HepG2 (cell line): Measurements from ENCODE around the gene CMTM2. TPM values are rescaled to one million over a fixed set of nuclear protein-coding genes. Genes with fewer than 3 reads are reported as not detected.

Source experiments
- BCL6 ChIP-seq: IDR thresholded peaks from 2 replicates; pipeline ENCODE4 v1.6.1; 2016; ENCODE audit warnings: missing genetic modification reagents, missing compliant biosample characterization
- FOSL2 ChIP-seq: sonication (generic); formaldehyde crosslinking; IDR thresholded peaks from 2 replicates; pipeline ENCODE4 v1.4.0; 2020; ENCODE audit warnings: missing genetic modification reagents
- GATAD2A ChIP-seq: IDR thresholded peaks from 2 replicates; pipeline ENCODE4 v1.6.1; 2016
- HMGXB4 ChIP-seq, 2 experiments: sonication (generic) in 1 of 2; formaldehyde crosslinking in 1 of 2; IDR thresholded peaks; 2 replicates each; pipeline versions ENCODE4 v1.4.0 to v1.6.1; 2018 to 2020; ENCODE audit warnings: missing genetic modification reagents in 2 of 2, borderline replicate concordance in 1 of 2, low read depth in 1 of 2, mild to moderate bottlenecking in 1 of 2, missing biosample characterization in 1 of 2
- MAFF ChIP-seq: IDR thresholded peaks from 2 replicates; pipeline ENCODE4 v1.6.1; 2011; ENCODE audit warnings: low read depth, low read length, improper control_type of control experiment
- MLLT10 ChIP-seq: sonication (generic); formaldehyde crosslinking; IDR thresholded peaks from 2 replicates; pipeline ENCODE4 v1.4.0; 2020; ENCODE audit warnings: missing genetic modification reagents
- MYNN ChIP-seq: sonication (generic); formaldehyde crosslinking; IDR thresholded peaks from 2 replicates; pipeline ENCODE4 v1.4.0; 2020; ENCODE audit warnings: mild to moderate bottlenecking, low read depth, missing genetic modification reagents
- NFE2 ChIP-seq: sonication (generic); formaldehyde crosslinking; IDR thresholded peaks from 2 replicates; pipeline ENCODE4 v1.4.0; 2020; ENCODE audit warnings: missing genetic modification reagents
- NFRKB ChIP-seq: fragments of 450-650 bp; IDR thresholded peaks from 2 replicates; pipeline ENCODE4 v1.6.1; 2017
- PCBP2 ChIP-seq: fragments of 200-400 bp; formaldehyde crosslinking; optimal IDR thresholded peaks from 2 replicates; pipeline ENCODE3; 2018; ENCODE audit warnings: low read length, low read depth; ENCODE audit not compliant: poor library complexity, severe bottlenecking
- SALL1 ChIP-seq: sonication (generic); formaldehyde crosslinking; IDR thresholded peaks from 2 replicates; pipeline ENCODE4 v1.8.0; 2022; ENCODE audit warnings: mild to moderate bottlenecking, missing genetic modification reagents
- STAG1 ChIP-seq: sonication (generic); formaldehyde crosslinking; IDR thresholded peaks from 2 replicates; pipeline ENCODE4 v1.4.0; 2020; ENCODE audit warnings: missing genetic modification reagents
- TEAD3 ChIP-seq: optimal IDR thresholded peaks from 2 replicates; pipeline ENCODE3; 2016; ENCODE audit warnings: borderline replicate concordance
- TRAFD1 ChIP-seq: sonication (generic); formaldehyde crosslinking; IDR thresholded peaks from 2 replicates; pipeline ENCODE4 v1.5.1; 2020; ENCODE audit warnings: missing genetic modification reagents, mild to moderate bottlenecking, borderline replicate concordance
- XRCC5 ChIP-seq: fragments of 200-400 bp; formaldehyde crosslinking; optimal IDR thresholded peaks from 2 replicates; pipeline ENCODE3; 2017; ENCODE audit warnings: mild to moderate bottlenecking, low read length
- ZBTB26 ChIP-seq: IDR thresholded peaks from 2 replicates; pipeline ENCODE4 v1.6.1; 2016; ENCODE audit warnings: missing compliant biosample characterization, missing genetic modification reagents, borderline replicate concordance
- ZBTB39 ChIP-seq: sonication (generic); formaldehyde crosslinking; IDR thresholded peaks from 2 replicates; pipeline ENCODE4 v1.5.0; 2020; ENCODE audit warnings: missing genetic modification reagents
- ZBTB42 ChIP-seq: sonication (generic); formaldehyde crosslinking; IDR thresholded peaks from 2 replicates; pipeline ENCODE4 v1.5.0; 2020; ENCODE audit warnings: mild to moderate bottlenecking, missing genetic modification reagents
- ZNF235 ChIP-seq: sonication (generic); formaldehyde crosslinking; IDR thresholded peaks from 2 replicates; pipeline ENCODE4 v1.8.1; 2023; ENCODE audit warnings: mild to moderate bottlenecking, missing genetic modification reagents, borderline replicate concordance
- ZNF510 ChIP-seq: sonication (generic); formaldehyde crosslinking; IDR thresholded peaks from 2 replicates; pipeline ENCODE4 v1.4.0; 2020; ENCODE audit warnings: low read depth, mild to moderate bottlenecking, missing genetic modification reagents
- ZNF652 ChIP-seq: IDR thresholded peaks from 2 replicates; pipeline ENCODE4 v1.6.1; 2016; ENCODE audit warnings: low read depth, borderline replicate concordance
- ZNF674 ChIP-seq: sonication (generic); formaldehyde crosslinking; IDR thresholded peaks from 2 replicates; pipeline ENCODE4 v1.5.0; 2020; ENCODE audit warnings: low read depth, mild to moderate bottlenecking, missing genetic modification reagents
- ZNF709 ChIP-seq: sonication (generic); formaldehyde crosslinking; IDR thresholded peaks from 2 replicates; pipeline ENCODE4 v1.5.0; 2020; ENCODE audit warnings: mild to moderate bottlenecking, missing genetic modification reagents
- polyA plus RNA-seq, 8 experiments: library from polyadenylated mRNA; depleted of rRNA in 3 of 8; stranded (reverse) in 7 of 8; unstranded in 1 of 8; fragments of >200 nt; fragmentation: Illumina TruSeq in 4 of 8; extraction: Trizol in 4 of 8; gene quantifications; 2 replicates each; pipeline versions ENCODE4 v1.2.1 to v1.2.3, GENCODE V29; 2011 to 2016; ENCODE audit warnings: low read depth in 4 of 8, missing spikeins in 1 of 8, mixed read lengths in 1 of 8; ENCODE audit not compliant: insufficient read depth in 1 of 8
- total RNA-seq, 5 experiments: library from RNA; depleted of rRNA; stranded (reverse); fragments of >200 nt; fragmentation: Illumina TruSeq; extraction: Trizol; gene quantifications; 2 replicates each; pipeline ENCODE4 v1.2.3, GENCODE V29; 2016; ENCODE audit warnings: low read depth in 1 of 5

CMTM2 gene
- total and polyA plus RNA-seq, 2 of the 13 experiments (the other 11 are each of a cell fraction or from before 2014, with no cell fraction given) = not detected

GRCh38 chr16:66551348-66551759, 27.9 kb upstream of the CMTM2 start (continued):
- TF ChIP-seq MYNN (CRISPR knock-in tag) (no peak), ZNF235 (CRISPR knock-in tag) (no peak), HMGXB4 (CRISPR knock-in tag; IDR thresholded peaks at IDR 0.05; ENCODE audit: borderline replicate concordance in 1 of 2, low read depth in 1 of 2) (peak in 1 of 2 experiments; percentile 55; a peak in 2 of 4 replicates), TRAFD1 (CRISPR knock-in tag) (no peak), MLLT10 (no peak), FOSL2 (CRISPR knock-in tag) (0 out of 2 replicates have a peak, but pooled peaks have one; percentile 13), ZNF652 (peak; percentile 5; the same call in 1 of the 2 replicates), STAG1 (CRISPR knock-in tag) (no peak), ZNF510 (CRISPR knock-in tag) (0 out of 2 replicates have a peak, but pooled peaks have one; percentile 32), SALL1 (CRISPR knock-in tag) (0 out of 2 replicates have a peak, but pooled peaks have one; percentile 16), ZBTB26 (CRISPR knock-in tag) (peak; percentile 50; the same call in 1 of the 2 replicates), GATAD2A (CRISPR knock-in tag) (peak; percentile 48; the same call in 1 of the 2 replicates), NFE2 (CRISPR knock-in tag) (0 out of 2 replicates have a peak, but pooled peaks have one; percentile 12), ZNF674 (CRISPR knock-in tag) (no peak), NFRKB (no peak), ZBTB42 (peak; percentile 21; the same call in 1 of the 2 replicates), ZNF709 (CRISPR knock-in tag) (peak; percentile 94; the same call in 1 of the 2 replicates), BCL6 (no peak), PCBP2 (no peak), XRCC5 (peak; percentile 27), MAFF (peak; percentile 98), ZBTB39 (CRISPR knock-in tag) (no peak), TEAD3 (CRISPR knock-in tag) (peak; percentile 34)
